ENCODE results near the gene PRDM12.

PRDM12 gene

DNA sequence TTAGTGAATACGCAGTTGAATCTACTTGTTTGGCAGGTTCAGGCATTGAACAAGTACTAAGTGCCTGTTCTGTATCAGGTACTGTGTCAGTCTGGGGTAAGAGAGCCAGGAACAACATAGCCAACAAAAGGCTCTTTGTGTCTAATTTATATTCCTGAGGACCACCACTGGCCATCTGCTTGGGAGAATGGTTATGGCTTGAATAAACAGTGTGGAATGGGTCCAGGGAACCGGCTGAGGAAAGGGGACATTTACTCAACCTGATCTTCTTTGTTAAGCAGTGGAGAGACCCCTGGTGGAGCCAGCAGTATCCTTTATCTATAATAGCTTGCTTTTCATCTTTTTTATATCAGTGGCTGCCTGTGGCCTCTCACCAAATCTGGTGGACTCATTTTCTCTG is 67.7 kb downstream of the PRDM12 start:
- no peaks in the 10 kb centered on the region for H3K36me3 ChIP-seq (ENCODE audit: control insufficient read depth in 2 of 2, insufficient read depth in 1 of 2, low read length in 2 of 2)
- CTCF ChIA-PET, result interaction anchor here (0.6 to 2.7 kb wide), 16 partner anchors 10 to 135 kb away, joined by 3 to 15 read pairs (median 6); no protein-coding TSS in a partner anchor
- no peak overlapping the region for H3K4me3 ChIP-seq (ENCODE audit: low read depth, low read length)
- no peak for TF ChIP-seq ZNF48 (tag by site-specific recombination; IDR thresholded peaks at IDR 0.05)
- H3K9me3 ChIP-seq (ENCODE audit: control insufficient read depth, insufficient read depth, low read depth, low read length), result no peaks in the 10 kb centered on the region
- POLR2A ChIA-PET, result interaction anchor here (0.6 kb wide), 1 partner anchor 203 kb away, joined by 3 read pairs; no protein-coding TSS in a partner anchor
- H3K27ac ChIP-seq (ENCODE audit: extremely low read depth, low read depth, low read length), result no peak overlapping the region
- H3K4me1 ChIP-seq (ENCODE audit: control insufficient read depth, insufficient read depth, low read length), result no peaks in the 10 kb centered on the region

Data from HEK293 (cell line).